Suprapubic skin (tissue), 4 donors: ENCODE data around the gene ADCY5. TPM values are rescaled to one million over a fixed set of nuclear protein-coding genes. Genes with fewer than 3 reads are reported as not detected.

Experiments used
- DNase-seq, 2 donors: peaks; one replicate each; pipeline ENCODE4 v3.0.0-alpha.2; 2019; ENCODE audit warnings: low spot score in 2 of 2
- H3K27ac ChIP-seq: fragments of 200-600 bp; sonication (generic); one replicate; pipeline ENCODE4 v1.5.1; 2019
- H3K27me3 ChIP-seq: fragments of 200-600 bp; sonication (generic); one replicate; pipeline ENCODE4 v1.5.1; 2019
- H3K36me3 ChIP-seq: fragments of 200-600 bp; sonication (generic); one replicate; pipeline ENCODE4 v1.5.1; 2019
- H3K4me1 ChIP-seq: fragments of 200-600 bp; sonication (generic); one replicate; pipeline ENCODE4 v1.5.1; 2019
- H3K4me3 ChIP-seq: fragments of 200-600 bp; sonication (generic); one replicate; pipeline ENCODE4 v1.5.1; 2019; ENCODE audit warnings: mild to moderate bottlenecking
- H3K9me3 ChIP-seq: fragments of 200-600 bp; sonication (generic); one replicate; pipeline ENCODE4 v1.5.1; 2019
- CTCF ChIP-seq, 2 donors: fragments of 200-600 bp in 1 of 2; fragments of 450-650 bp in 1 of 2; sonication (generic) in 1 of 2; IDR thresholded peaks; one replicate each; pipeline ENCODE4 v1.5.1; 2016 to 2019; ENCODE audit warnings: antibody characterized with exemption in 2 of 2, mild to moderate bottlenecking in 1 of 2, moderate library complexity in 1 of 2
- EP300 ChIP-seq: sonication (generic); formaldehyde crosslinking; IDR thresholded peaks from one replicate; pipeline ENCODE4 v1.6.1; 2017; ENCODE audit warnings: antibody characterized with exemption
- POLR2A ChIP-seq, 2 donors: fragments of 450-650 bp; IDR thresholded peaks; one replicate each; pipeline ENCODE4 v1.6.1; 2017; ENCODE audit warnings: antibody characterized with exemption in 2 of 2, mild to moderate bottlenecking in 2 of 2, moderate library complexity in 2 of 2
- POLR2AphosphoS5 ChIP-seq, 3 donors: sonication (generic); formaldehyde crosslinking; IDR thresholded peaks; one replicate each; pipeline ENCODE4 v1.6.1; 2017; ENCODE audit warnings: antibody characterized with exemption in 3 of 3
- WGBS: methylation state at CpG from one replicate; pipeline ENCODE4 v1.1.5; 2018; 5-methylcytosine and 5-hydroxymethylcytosine counted together
- total RNA-seq, 4 donors: library from RNA; depleted of rRNA; stranded (reverse); fragments of >200 nt; gene quantifications; one replicate each; pipeline ENCODE4 v1.1.0, GENCODE V29; 2016

The ADCY5 gene
- total RNA-seq, 4 donors from 2014 or later = 1.4 to 4.9 (median 4.0) TPM

DNA sequence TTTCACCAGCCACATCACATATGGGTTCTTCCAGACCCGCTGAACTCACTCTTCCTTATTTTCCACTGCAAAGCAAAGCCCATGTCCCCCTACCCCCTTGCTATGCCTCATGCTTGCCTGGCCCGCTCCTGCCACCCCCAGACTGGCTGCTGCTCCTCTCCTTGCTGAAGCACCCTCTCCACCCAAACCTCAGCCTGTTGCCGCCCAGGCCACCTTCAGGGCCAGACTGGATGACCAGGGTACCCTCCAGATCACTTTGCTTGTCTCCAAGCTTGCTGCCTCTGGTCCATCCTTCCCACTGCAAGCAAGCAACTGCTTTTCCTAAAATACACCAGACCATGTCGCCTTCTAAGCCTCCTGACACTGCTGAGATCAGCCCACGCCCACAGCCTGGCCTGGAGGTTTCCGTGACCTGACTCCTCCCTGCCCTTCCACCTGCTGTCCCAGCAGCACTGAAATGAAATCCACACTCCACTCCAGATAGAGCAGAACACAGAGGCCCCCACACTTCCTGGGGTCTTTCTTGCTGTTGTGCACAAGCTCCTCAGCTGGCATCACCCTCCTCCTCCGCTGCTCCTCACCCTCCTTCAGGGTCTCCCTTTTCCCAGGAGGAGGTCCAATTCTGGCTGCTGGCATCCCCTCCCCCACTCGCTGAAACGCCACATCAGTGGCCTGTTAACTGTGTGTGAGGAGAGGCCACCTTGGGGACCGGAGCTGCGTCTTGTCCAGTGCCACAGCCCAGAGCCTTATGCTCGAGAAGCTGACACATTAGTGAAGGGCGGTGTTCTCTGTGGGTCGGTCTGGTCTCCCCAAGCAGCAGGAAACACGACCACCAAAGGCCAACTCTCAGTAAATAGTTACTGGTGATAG is 99.1 kb downstream of the ADCY5 start:
- H3K27ac ChIP-seq = no peak overlapping the region
- no peak overlapping the region for H3K4me3 ChIP-seq
- WGBS = 83% methylated on average over 15 of the region's 15 CpGs

DNA sequence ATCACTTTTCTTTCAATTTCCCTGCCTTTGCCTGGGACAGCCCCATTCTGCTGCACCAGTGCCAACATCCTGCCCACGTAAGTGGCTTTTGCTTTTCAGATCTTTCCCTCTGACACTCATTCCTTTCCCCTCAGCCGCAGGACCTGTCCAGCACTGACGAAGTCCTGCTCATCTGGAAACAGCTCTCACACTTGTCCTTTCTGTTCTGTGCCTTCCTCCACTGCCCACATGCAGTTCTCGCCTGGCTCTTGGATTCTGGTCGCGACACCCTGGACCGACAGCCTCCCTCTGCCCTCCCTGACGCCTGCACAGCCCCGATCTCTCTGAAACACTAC is 99.7 kb downstream of the ADCY5 start:
- 81% methylated on average over 9 of the region's 9 CpGs for WGBS
- peak in 1 of 2 donors; percentile 16 for DNase-seq
- peaks cover 13% of the 10 kb centered on the region for H3K27me3 ChIP-seq
- TF ChIP-seq POLR2A (IDR thresholded peaks at IDR 0.05) (no peak), POLR2AphosphoS5 (IDR thresholded peaks at IDR 0.05) (no peak), CTCF (IDR thresholded peaks at IDR 0.05) (no peak), EP300 (no peak)
- H3K27ac ChIP-seq = no peak overlapping the region
- no peaks in the 10 kb centered on the region for H3K4me1 ChIP-seq
- H3K4me3 ChIP-seq = no peak overlapping the region
- no peaks in the 10 kb centered on the region for H3K9me3 ChIP-seq
- H3K36me3 ChIP-seq = no peaks in the 10 kb centered on the region

More for the DNA sequence above, 99.1 kb downstream of the ADCY5 start:
- no peaks in the 10 kb centered on the region for H3K4me1 ChIP-seq
- DNase-seq = peak in 1 of 2 donors; percentile 46
- H3K27me3 ChIP-seq = peaks cover 13% of the 10 kb centered on the region
- H3K9me3 ChIP-seq = no peaks in the 10 kb centered on the region
- TF ChIP-seq POLR2AphosphoS5 (IDR thresholded peaks at IDR 0.05) (no peak), CTCF (IDR thresholded peaks at IDR 0.05) (no peak), EP300 (no peak), POLR2A (IDR thresholded peaks at IDR 0.05) (no peak)
- no peaks in the 10 kb centered on the region for H3K36me3 ChIP-seq

- TF ChIP-seq POLR2A (IDR thresholded peaks at IDR 0.05) (no peak), POLR2AphosphoS5 (IDR thresholded peaks at IDR 0.05) (no peak), EP300 (no peak)
- DNase-seq = peak in 1 of 2 donors; percentile 28
- Histone ChIP-seq H3K4me1 (no peaks in the 10 kb centered on the region), H3K27me3 (peaks cover 13% of the 10 kb centered on the region), H3K36me3 (no peaks in the 10 kb centered on the region), H3K9me3 (no peaks in the 10 kb centered on the region), H3K4me3 (no peak overlapping the region), H3K27ac (no peak overlapping the region)
- WGBS = 82% methylated on average over 12 of the region's 12 CpGs
Measured at GRCh38 chr3:123348471-123349200, 100.3 kb downstream of the ADCY5 start.

DNA sequence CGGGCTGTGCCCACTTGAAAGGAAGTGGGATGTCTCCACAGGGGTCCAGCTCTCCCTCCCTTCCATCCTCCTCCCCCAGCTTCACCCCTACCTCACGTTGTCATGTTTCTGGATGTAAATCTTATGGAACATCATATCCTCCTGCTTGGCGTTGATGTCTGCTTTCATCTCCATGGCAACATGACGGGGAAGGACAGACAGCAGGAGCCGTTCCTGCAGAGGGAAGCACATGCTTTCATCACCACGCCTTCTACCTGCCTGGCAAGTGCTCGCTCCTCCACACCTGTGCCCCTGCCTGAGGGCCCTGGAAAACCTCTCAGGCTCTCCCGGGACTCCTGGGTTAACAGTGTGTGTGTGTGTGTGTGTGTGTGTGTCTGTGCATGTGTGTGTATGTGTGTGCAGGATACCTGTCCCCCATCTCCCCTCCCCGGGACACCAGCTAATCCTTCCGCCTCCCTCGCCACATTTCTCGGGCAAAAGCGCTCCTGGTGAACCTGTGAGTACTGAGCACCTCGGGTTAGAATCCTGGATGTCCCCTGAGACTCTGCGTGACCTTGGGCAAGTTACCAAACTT is 101.1 kb downstream of the ADCY5 start:
- Histone ChIP-seq H3K27ac (no peak overlapping the region), H3K9me3 (no peaks in the 10 kb centered on the region), H3K36me3 (no peaks in the 10 kb centered on the region), H3K4me3 (no peak overlapping the region), H3K27me3 (peaks cover 13% of the 10 kb centered on the region), H3K4me1 (no peaks in the 10 kb centered on the region)
- peak in 1 of 2 donors; percentile 37 for DNase-seq
- TF ChIP-seq EP300 (no peak), POLR2AphosphoS5 (IDR thresholded peaks at IDR 0.05) (no peak), POLR2A (IDR thresholded peaks at IDR 0.05) (no peak), CTCF (IDR thresholded peaks at IDR 0.05) (no peak)
- WGBS = 60% methylated on average over 15 of the region's 15 CpGs

GRCh38 chr3:123347205-123347604 is 101.7 kb downstream of the ADCY5 start:
- H3K27ac ChIP-seq = no peak overlapping the region
- no peaks in the 10 kb centered on the region for H3K9me3 ChIP-seq
- H3K4me1 ChIP-seq = no peaks in the 10 kb centered on the region
- 75% methylated on average over 4 of the region's 4 CpGs for WGBS
- H3K27me3 ChIP-seq = peaks cover 13% of the 10 kb centered on the region
- no peak overlapping the region for H3K4me3 ChIP-seq
- no peaks in the 10 kb centered on the region for H3K36me3 ChIP-seq
- DNase-seq = peak in 1 of 2 donors; percentile 34
- TF ChIP-seq POLR2AphosphoS5 (IDR thresholded peaks at IDR 0.05) = no peak
- no peak for TF ChIP-seq CTCF (IDR thresholded peaks at IDR 0.05)
- TF ChIP-seq POLR2A (IDR thresholded peaks at IDR 0.05) = no peak
- no peak for TF ChIP-seq EP300
